NT2/D1 (cell line): Measurements from ENCODE around the gene MRPS6.

Experiments used
- SUZ12 ChIP-seq: IDR thresholded peaks from 2 replicates; pipeline ENCODE4 v1.6.1; 2011; ENCODE audit not compliant: insufficient read length, insufficient read depth; ENCODE audit errors: extremely low read depth
- ZNF274 ChIP-seq: IDR thresholded peaks from 2 replicates; pipeline ENCODE4 v1.6.1; 2011; ENCODE audit warnings: mild to moderate bottlenecking, low read depth, low read length

- TF ChIP-seq SUZ12: no peak
- TF ChIP-seq ZNF274: no peak
Observed at GRCh38 chr21:34180826-34181359, 107.5 kb downstream of the MRPS6 start.
